Measurements from ENCODE around the gene CACNA1F.
A peak's percentile ranks its signal among the peaks of the same experiment; 100 is the strongest.

CACNA1F gene

DNA sequence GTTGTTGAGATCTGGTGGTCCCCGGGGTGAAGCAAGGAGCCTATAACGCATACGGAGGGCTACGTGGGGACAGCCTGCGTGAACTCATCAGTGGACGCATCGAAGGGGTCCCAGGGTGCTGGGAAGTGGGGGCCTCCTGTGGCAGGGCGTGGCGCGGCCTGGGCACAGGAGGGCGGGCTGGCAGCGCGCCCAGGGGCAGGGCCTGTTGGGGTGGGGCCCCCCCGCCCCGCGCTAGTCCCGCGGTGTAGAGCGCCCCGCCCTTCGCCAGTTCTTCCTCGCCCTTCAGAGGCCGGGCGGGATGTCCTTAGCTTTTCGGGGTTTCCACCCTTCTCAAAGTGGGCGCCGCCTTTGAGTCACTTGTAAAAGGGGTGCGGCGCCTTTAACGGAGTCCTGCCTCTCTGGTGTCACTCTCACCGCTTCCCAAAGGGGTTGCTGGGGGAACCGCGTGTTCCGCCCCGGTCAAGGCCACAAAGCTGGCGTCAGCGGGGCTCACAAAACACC lies 60.8 kb downstream of the CACNA1F start:
- no peak for DNase-seq

DNA sequence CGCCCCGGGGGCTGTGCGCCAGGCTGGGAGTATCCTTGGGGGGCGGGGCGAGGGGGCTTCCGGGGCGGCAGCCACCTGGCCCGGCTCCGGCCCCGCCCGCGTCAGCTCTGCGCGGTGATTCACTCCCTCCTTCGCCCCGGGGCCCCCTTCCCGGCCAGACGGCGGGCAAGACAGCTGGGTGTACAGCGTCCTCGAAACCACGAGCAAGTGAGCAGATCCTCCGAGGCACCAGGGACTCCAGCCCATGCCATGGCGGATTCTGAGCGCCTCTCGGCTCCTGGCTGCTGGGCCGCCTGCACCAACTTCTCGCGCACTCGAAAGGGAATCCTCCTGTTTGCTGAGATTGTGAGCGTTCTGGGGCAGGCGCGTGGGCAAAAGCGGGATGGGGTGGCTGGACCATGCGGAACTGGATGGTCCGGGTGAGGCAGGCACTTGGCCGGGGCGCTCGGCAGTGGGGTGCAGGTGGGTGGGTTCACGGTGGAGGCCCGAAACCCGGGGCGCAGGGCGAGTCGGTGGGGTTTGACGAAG lies 61.3 kb downstream of the CACNA1F start, which contains the start of gene PLP2:
Gene PLP2 (plus strand): TSS at position 147 of the 528 bp plus-strand sequence. CDS start 103 bp downstream, at position 250.
- peak; percentile 48 for DNase-seq

GRCh38 chrX:49167740-49168108 lies 65.4 kb downstream of the CACNA1F start:
- DNase-seq: no peak

DNA sequence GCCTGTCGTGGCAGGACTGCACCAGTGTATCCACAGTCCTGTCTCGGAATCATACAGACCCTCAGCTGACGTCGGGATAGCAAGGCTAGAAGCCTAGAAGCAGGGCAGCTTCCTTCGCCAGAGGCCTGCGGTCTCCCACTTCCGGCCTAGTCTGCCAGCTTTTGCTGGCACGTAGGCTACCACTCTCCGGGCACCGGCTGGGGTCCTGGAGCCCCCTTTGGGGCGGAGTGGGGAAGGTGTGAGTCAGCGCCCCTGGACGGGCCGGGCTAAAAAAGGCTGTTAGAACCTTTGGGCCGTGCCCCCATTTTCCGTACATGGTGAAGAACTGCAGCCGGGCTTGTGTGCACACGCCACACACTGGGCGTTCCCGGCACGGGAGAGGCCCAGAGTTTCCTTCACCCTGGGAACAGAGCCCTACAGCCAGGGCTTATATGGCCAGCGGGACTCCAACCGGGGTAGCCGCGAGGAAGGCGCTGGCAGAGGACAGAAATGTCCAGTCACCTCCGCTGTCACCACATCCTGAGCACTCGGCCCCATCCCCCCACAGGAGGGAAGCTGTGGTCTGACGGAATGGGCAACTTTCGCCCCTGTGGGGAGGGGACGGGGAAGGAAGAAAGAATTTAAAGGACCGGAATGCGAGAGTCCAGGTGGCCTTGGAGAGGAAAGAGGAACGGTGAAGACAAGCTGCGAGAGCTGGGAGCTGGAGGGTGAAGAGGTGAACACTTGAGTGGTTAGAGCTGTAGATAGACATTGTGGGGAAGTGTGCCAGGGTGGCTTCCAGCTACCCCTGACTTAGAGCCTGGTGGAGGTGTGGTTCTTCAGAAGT lies 66.0 kb downstream of the CACNA1F start:
- peak; percentile 67 for DNase-seq

DNA sequence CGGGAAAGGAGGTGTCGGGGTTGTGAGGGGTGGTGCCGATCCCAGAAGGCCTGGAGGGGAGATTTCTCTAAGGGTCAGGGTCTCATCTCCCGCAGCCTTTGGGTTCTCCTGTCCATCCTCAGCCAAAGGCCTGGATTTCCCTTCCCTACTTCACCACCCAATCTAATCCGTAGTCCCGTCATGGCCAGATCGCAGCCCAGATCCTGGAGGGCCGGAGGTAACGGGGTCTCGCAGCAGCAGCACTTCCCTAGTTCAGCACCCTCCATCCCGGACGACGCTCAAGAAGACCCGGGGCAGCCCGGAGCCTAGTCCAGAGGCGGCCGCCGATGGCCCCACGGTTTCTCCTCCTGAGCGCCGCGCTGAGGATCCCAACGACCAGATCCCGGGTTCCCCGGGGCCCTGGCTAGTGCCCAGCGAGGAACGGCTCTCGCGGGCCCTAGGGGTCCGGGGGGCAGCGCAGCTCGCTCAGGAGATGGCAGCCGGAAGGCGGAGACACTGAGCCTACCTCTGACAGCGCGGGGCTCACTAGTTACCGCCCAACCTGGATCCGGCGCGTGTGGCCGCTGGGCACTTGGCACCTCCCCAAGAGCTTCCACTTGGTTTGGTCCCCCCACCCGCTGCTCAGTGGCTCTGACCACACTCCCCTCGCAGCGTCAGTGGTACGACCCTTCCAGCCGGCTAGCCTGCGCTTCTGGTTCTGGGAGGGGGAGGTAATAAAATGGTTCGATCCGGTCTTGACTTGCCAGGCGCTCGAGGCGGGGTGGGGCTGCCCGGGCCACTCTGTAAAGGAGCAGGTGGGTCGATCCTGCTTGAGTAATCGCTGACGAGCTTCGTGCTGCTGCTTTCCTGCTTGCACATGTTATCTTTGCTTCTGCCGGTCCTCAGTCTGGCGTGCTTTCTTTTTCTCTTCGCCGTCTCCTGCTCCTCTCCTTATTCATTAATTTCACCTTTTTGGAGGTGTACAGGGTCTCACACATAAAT lies 66.9 kb downstream of the CACNA1F start:
- peak; percentile 85 for DNase-seq

DNA sequence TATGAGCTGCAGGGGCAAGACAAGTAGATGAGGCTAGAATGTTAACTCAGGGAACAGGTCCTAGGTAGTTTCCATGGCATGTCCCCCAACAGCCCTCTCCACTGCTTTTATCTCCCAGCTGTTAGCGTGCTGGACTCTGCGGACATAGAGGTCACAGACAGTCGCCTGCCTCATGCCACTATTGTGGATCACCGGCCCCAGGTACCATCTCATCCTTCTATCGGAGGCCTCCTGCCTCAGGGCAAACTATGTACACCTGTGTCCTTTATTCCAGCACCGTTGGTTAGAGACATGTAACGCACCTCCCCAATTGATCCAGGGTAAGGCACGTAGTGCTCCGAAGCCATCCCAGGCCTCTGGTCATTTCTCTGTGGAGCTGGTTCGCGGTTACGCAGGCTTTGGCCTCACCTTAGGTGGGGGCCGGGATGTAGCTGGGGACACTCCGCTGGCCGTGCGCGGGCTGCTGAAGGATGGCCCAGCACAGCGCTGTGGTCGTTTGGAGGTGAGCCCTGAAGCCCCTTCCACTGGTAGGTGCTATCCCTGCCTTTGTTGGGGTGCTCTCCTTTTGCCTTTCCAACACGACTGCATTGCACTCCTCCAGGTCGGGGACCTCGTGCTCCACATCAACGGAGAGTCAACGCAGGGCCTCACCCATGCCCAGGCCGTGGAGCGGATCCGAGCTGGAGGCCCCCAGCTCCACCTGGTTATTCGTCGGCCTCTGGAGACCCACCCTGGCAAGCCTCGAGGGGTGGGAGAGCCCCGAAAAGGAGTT lies 68.4 kb downstream of the CACNA1F start:
- no peak for DNase-seq

DNA sequence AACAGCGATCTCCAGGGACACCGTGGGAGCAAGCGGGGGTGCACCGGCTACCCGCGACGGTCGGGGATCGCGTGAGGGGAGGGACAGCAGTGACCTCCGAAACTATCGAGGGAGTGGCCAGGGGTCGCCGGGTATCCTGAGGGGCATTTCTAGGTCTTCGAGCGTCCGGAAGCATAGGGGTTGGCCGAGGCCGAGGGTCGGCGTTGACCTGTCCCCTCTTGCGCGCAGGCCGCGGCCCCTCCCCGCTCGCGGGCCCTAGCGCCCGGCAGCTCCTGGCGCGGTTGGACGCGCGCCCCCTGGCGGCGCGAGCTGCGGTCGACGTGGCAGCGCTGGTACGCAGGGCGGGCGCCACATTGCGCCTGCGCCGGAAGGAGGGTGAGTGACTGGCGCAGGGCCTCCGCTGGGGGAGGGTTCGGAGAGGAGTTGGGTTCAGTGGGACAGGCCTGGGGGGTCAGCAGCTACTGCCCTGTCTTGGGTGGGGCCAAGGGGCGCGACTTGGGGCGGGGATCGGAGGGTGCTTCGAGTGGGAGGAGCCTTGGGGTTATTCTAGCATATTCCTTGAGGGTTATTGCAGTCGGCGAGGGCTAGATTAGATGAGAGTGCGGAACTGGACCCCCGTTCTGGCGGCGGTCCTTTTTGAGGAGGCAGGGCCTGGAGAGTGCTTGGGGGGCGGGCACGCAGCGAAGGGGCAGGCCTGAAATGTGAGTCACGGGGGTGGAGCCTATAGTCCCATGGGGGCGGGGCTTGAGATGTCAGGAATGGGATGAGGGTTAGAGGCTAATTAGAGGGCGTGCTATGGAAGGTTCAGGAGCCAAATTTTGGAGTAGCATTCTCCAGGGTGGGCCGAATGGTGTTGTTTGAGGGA lies 69.4 kb downstream of the CACNA1F start:
- peak; percentile 89 for DNase-seq

DNA sequence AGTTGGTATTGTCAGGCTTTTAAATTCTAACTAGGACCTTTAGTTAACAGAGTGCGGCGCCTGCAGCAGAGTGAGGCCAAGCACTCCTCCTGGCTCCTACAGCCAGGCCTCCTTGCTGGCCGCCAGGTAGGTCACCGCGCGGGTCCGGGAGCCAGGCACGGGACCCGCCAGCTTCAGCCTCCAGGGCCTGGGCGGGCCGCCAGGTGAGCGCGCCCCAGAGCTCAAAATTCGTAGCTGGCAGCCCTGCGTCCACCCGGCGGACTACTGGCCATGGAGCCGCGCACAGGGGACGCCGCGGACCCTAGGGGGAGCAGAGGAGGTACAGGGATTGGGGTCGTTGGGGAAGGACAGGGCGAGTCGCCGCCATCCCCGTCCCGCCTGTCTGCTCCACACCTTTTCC lies 70.5 kb downstream of the CACNA1F start, which contains the start of gene MAGIX:
Gene MAGIX (plus strand): TSS at position 139 of the 400 bp plus-strand sequence. CDS start 132 bp downstream, at position 271.
- DNase-seq: no peak

- DNase-seq: no peak
These were observed 71.5 kb downstream of the CACNA1F start for GRCh38 chrX:49161632-49162031.

DNA sequence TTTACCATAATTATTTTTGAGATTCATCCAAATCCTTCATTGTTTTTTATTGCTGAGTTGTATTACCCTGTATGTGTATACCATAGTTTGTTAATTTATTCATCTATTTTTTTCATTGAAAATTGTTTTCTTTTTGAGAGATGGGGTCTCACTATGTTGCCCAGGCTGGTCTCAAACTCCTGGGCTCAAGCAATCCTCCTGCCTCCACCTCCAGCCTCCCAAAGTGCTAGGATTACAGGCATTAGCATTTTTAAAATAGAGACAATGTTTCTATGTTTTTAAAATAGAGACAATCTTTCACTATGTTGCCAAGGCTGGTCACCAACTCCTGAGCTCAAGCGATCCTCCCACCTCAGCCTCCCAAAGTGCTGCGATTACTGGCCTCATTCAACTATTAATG lies 72.2 kb downstream of the CACNA1F start:
- no peak for DNase-seq

DNA sequence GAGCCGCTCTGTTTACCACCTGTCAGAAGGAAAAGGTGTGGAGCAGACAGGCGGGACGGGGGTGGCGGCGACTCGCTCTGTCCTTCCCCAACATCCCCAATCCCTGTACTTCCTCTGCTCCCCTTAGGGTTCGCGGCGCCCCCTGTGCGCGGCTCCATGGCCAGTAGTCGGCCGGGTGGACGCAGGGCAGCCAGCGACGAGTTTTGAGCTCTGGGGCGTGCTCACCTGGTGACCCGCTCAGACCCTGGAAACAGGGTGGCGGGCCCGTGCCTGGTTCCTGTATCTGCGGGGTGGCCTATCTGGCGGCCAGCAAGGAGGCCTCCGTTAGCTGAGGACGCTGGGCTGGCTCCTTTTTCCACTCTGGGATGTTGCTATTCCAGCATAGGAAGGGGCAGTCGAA lies 75.9 kb downstream of the CACNA1F start:
- DNase-seq: no peak

- DNase-seq: peak; percentile 80
These were observed 77.0 kb downstream of the CACNA1F start for GRCh38 chrX:49155900-49156837.

GRCh38 chrX:49155243-49155899 lies 77.8 kb downstream of the CACNA1F start:
- DNase-seq: peak; percentile 64

Measured in retina (tissue), 1 donor.